ENCODE measurements around the gene LAMA3. TPM values are rescaled to one million over a fixed set of nuclear protein-coding genes. Genes with fewer than 3 reads are reported as not detected.

Gene LAMA3
- total RNA-seq, 2 donors from 2014 or later, result 30.1 to 34.2 TPM

DNA sequence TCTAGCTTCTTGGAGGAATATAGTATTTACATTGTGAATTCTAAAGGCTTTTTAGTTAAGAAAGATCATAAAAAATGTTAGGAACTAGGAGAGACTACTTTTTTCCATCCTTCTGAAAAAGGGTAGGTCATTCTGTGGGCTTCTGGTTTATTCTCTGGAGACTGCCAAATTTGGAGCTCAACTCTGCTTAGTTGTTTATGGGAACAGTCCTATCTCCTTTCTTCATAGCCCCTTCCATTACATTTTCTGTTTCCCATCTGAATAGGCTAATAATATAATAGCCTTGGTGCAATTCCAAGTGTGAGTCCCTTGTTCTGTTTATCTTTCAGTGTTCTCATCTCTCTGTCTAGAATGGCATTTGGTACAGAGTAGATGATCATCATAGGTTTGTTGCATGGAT, 15.6 kb downstream of the LAMA3 start:
- ATAC-seq (ENCODE audit: insufficient number of reproducible peaks, low FRiP score, low read depth), result no peak
- Histone ChIP-seq H3K36me3 (no peaks in the 10 kb centered on the region), H3K9me3 (peaks cover 4% of the 10 kb centered on the region), H3K4me3 (no peak overlapping the region), H3K4me1 (ENCODE audit: control insufficient read depth in 1 of 2, low read depth in 2 of 2) (no peaks in the 10 kb centered on the region), H3K27ac (no peak overlapping the region), H3K27me3 (replicated peaks; ENCODE audit: insufficient read depth) (no peaks in the 10 kb centered on the region)
- no peak for DNase-seq (ENCODE audit: low spot score)
- TF ChIP-seq, protein P1, sequence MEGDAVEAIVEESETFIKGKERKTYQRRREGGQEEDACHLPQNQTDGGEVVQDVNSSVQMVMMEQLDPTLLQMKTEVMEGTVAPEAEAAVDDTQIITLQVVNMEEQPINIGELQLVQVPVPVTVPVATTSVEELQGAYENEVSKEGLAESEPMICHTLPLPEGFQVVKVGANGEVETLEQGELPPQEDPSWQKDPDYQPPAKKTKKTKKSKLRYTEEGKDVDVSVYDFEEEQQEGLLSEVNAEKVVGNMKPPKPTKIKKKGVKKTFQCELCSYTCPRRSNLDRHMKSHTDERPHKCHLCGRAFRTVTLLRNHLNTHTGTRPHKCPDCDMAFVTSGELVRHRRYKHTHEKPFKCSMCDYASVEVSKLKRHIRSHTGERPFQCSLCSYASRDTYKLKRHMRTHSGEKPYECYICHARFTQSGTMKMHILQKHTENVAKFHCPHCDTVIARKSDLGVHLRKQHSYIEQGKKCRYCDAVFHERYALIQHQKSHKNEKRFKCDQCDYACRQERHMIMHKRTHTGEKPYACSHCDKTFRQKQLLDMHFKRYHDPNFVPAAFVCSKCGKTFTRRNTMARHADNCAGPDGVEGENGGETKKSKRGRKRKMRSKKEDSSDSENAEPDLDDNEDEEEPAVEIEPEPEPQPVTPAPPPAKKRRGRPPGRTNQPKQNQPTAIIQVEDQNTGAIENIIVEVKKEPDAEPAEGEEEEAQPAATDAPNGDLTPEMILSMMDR (IDR thresholded peaks at IDR 0.05), result no peak

DNA sequence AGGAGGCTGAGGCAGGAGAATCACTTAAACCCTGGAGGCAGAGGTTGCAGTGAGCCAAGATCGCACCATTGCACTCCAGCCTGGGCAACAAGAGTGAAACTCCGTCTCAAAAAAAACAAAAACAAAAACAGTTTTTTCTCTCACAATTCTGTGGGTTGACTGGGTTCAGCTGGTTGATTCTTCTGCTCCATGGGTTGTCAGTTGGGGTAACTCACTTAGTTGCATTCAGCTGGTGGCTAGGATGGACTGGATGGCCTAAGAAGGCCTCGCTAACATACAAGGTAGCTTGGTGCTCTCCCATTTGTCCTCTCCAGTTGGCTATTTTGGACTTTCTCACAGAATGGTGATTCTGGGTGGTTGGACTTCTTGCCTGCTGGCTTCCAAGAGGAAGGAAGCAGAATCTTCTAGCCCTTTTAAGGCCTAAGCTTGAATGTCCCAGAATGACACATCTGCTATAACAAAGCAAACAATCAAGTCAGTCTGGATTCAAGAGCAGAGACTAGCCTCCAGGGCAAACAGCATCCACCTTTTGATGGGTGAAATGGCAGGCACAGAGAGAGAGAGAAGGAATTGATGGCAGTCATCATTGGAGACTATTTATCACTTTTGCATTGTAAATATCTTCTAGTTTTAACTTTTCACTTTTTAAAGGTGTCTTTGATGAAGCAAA, 17.9 kb downstream of the LAMA3 start:
- ATAC-seq (ENCODE audit: insufficient number of reproducible peaks, low FRiP score, low read depth), result no peak
- no peak overlapping the region for H3K4me3 ChIP-seq
- no peaks in the 10 kb centered on the region for H3K27me3 ChIP-seq (replicated peaks; ENCODE audit: insufficient read depth)
- DNase-seq (ENCODE audit: low spot score), result no peak
- H3K27ac ChIP-seq, result no peak overlapping the region
- H3K36me3 ChIP-seq, result no peaks in the 10 kb centered on the region
- no peaks in the 10 kb centered on the region for H3K4me1 ChIP-seq (ENCODE audit: control insufficient read depth in 1 of 2, low read depth in 2 of 2)
- TF ChIP-seq, protein P1 (IDR thresholded peaks at IDR 0.05), result no peak
- peaks cover 4% of the 10 kb centered on the region for H3K9me3 ChIP-seq

- TF ChIP-seq, protein P1 (IDR thresholded peaks at IDR 0.05), result no peak
- H3K36me3 ChIP-seq, result no peaks in the 10 kb centered on the region
- ATAC-seq (ENCODE audit: insufficient number of reproducible peaks, low FRiP score, low read depth) (no peak), DNase-seq (ENCODE audit: low spot score) (no peak)
- H3K4me3 ChIP-seq, result no peak overlapping the region
- H3K27me3 ChIP-seq (replicated peaks; ENCODE audit: insufficient read depth), result no peaks in the 10 kb centered on the region
- no peak overlapping the region for H3K27ac ChIP-seq
- H3K9me3 ChIP-seq, result peaks cover 4% of the 10 kb centered on the region
- no peaks in the 10 kb centered on the region for H3K4me1 ChIP-seq (ENCODE audit: control insufficient read depth in 1 of 2, low read depth in 2 of 2)
These were observed 20.8 kb downstream of the LAMA3 start for GRCh38 chr18:23710068-23710527.

- TF ChIP-seq, protein P1 (IDR thresholded peaks at IDR 0.05), result no peak
- DNase-seq (ENCODE audit: low spot score), result no peak
These were observed 21.7 kb downstream of the LAMA3 start for GRCh38 chr18:23710946-23711345.

GRCh38 chr18:23711426-23711825, 22.2 kb downstream of the LAMA3 start:
- Histone ChIP-seq H3K36me3 (no peaks in the 10 kb centered on the region), H3K27me3 (replicated peaks; ENCODE audit: insufficient read depth) (no peaks in the 10 kb centered on the region), H3K27ac (no peak overlapping the region), H3K4me3 (no peak overlapping the region), H3K9me3 (peaks cover 4% of the 10 kb centered on the region), H3K4me1 (ENCODE audit: control insufficient read depth in 1 of 2, low read depth in 2 of 2) (no peaks in the 10 kb centered on the region)
- ATAC-seq (ENCODE audit: insufficient number of reproducible peaks, low FRiP score, low read depth) (no peak), DNase-seq (ENCODE audit: low spot score) (no peak)
- TF ChIP-seq, protein P1 (IDR thresholded peaks at IDR 0.05), result no peak

More at GRCh38 chr18:23710946-23711345, 21.7 kb downstream of the LAMA3 start:
- no peak for ATAC-seq (ENCODE audit: insufficient number of reproducible peaks, low FRiP score, low read depth)
- Histone ChIP-seq H3K27me3 (replicated peaks; ENCODE audit: insufficient read depth) (no peaks in the 10 kb centered on the region), H3K27ac (no peak overlapping the region), H3K4me1 (ENCODE audit: control insufficient read depth in 1 of 2, low read depth in 2 of 2) (no peaks in the 10 kb centered on the region), H3K4me3 (no peak overlapping the region), H3K9me3 (peaks cover 4% of the 10 kb centered on the region), H3K36me3 (no peaks in the 10 kb centered on the region)
